HL-60 (cell line): ENCODE results near the gene ROGDI.

Source experiments
- CTCF ChIP-seq: IDR thresholded peaks from one replicate; pipeline ENCODE4 v1.5.1; 2011; ENCODE audit warnings: low read length, control low read depth, inconsistent platforms; ENCODE audit not compliant: insufficient read depth
- POLR2AphosphoS5 ChIP-seq: IDR thresholded peaks from 2 replicates; pipeline ENCODE4 v1.6.1; 2012; ENCODE audit warnings: low read depth
- REST ChIP-seq: IDR thresholded peaks from 2 replicates; pipeline ENCODE4 v1.6.1; 2012; ENCODE audit warnings: low read depth; ENCODE audit not compliant: insufficient replicate concordance
- SPI1 ChIP-seq: IDR thresholded peaks from 2 replicates; pipeline ENCODE4 v1.6.1; 2012; ENCODE audit warnings: low read depth, mild to moderate bottlenecking, borderline replicate concordance

- TF ChIP-seq CTCF (no peak), REST (no peak), POLR2AphosphoS5 (no peak), SPI1 (no peak)
Measured at GRCh38 chr16:4752351-4753100, 49.9 kb downstream of the ROGDI start.
